OCI-LY1 (cell line): ENCODE data around the gene SNHG17.

ENCODE experiments used
- CTCF ChIP-seq: fragments of 200-600 bp; sonication (generic), shearing (Covaris generic); IDR thresholded peaks from 2 replicates; pipeline ENCODE4 v1.5.1; 2017; ENCODE audit warnings: mild to moderate bottlenecking, antibody characterized with exemption, low read length, moderate library complexity, mixed read lengths
- EZH2 ChIP-seq: fragments of 200-600 bp; sonication (generic), shearing (Covaris generic); IDR thresholded peaks from 2 replicates; pipeline ENCODE4 v1.8.0; 2017; ENCODE audit warnings: borderline replicate concordance, mixed run types, mild to moderate bottlenecking, antibody characterized with exemption, low read length, moderate library complexity, mixed read lengths

- TF ChIP-seq CTCF = no peak
- no peak for TF ChIP-seq EZH2
Observed at GRCh38 chr20:38429301-38429700, 5.8 kb downstream of the SNHG17 start.
